ENCODE data around the gene SPTBN1.

DNA sequence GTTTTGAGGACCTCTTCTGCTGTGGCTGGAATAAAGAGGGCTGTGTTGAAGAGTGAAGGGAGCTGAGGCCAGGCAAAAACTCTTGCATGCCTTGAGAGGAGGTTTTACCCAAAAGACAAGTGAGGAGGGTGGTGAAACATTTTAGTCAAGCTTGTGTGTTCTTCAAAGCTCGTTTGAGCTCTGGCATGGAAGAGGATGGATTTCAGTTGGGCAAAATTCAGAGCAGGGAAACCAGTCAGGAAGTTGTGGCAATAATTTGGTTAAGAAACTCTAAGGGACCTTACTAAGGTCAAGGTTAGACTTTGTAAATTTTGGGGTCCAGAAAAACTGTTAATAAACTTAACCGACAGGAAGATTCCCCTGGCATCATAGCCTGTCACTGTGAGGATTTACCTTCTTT is 34.7 kb downstream of the SPTBN1 start:
- TF ChIP-seq ZBTB7A (IDR thresholded peaks at IDR 0.05; ENCODE audit: low read depth): no peak
- TF ChIP-seq CEBPB (IDR thresholded peaks at IDR 0.05): no peak
